Uterus (tissue), 4 donors: Measurements from ENCODE around the gene PIK3C2G. TPM values are rescaled to one million over a fixed set of nuclear protein-coding genes. Genes with fewer than 3 reads are reported as not detected.

Experiments
- DNase-seq, 2 donors: peaks; one replicate each; pipeline ENCODE4 v3.0.0-alpha.2; 2019 to 2020
- H3K27ac ChIP-seq, 2 donors: fragments of 200-600 bp; sonication (generic); 1 replicate in 1 of 2; 2 replicates in 1 of 2; pipeline ENCODE4 v1.5.1; 2016 to 2018
- H3K27me3 ChIP-seq, 2 donors: fragments of 200-600 bp; sonication (generic); one replicate each; pipeline ENCODE4 v1.5.1; 2018 to 2019; ENCODE audit warnings: control low read depth in 1 of 2
- H3K36me3 ChIP-seq, 2 donors: fragments of 200-600 bp; sonication (generic); one replicate each; pipeline ENCODE4 v1.5.1; 2019; ENCODE audit warnings: control low read depth in 1 of 2
- H3K4me1 ChIP-seq, 2 donors: fragments of 200-600 bp; sonication (generic); one replicate each; pipeline ENCODE4 v1.5.1; 2018 to 2019; ENCODE audit warnings: control low read depth in 1 of 2
- H3K4me3 ChIP-seq, 2 donors: fragments of 200-600 bp; sonication (generic); 1 replicate in 1 of 2; 2 replicates in 1 of 2; pipeline ENCODE4 v1.5.1; 2018 to 2019; ENCODE audit warnings: mild to moderate bottlenecking in 1 of 2
- H3K9me3 ChIP-seq, 2 donors: fragments of 200-600 bp; sonication (generic); one replicate each; pipeline ENCODE4 v1.5.1; 2019; ENCODE audit warnings: control low read depth in 1 of 2
- CTCF ChIP-seq, 4 experiments: fragments of 200-600 bp in 2 of 4; fragments of 450-650 bp in 2 of 4; sonication (generic) in 2 of 4; IDR thresholded peaks; one replicate each; pipeline ENCODE4 v1.5.1; 2016 to 2019; ENCODE audit warnings: antibody characterized with exemption in 4 of 4, mild to moderate bottlenecking in 2 of 4, moderate library complexity in 1 of 4
- POLR2A ChIP-seq, 2 donors: fragments of 450-650 bp; IDR thresholded peaks; one replicate each; pipeline ENCODE4 v1.6.1; 2016; ENCODE audit warnings: antibody characterized with exemption in 2 of 2, mild to moderate bottlenecking in 1 of 2, moderate library complexity in 1 of 2
- intact Hi-C: fragments of 100-400 bp; cut with DNase I; formaldehyde crosslinking; loops from one replicate; pipeline ENCODE4 v1.15.1; 2023; ENCODE audit warnings: low total_unique reads
- total RNA-seq, 4 donors: library from RNA; depleted of rRNA in 3 of 4; stranded (reverse); fragments of >200 nt in 3 of 4; gene quantifications; one replicate each; pipeline versions ENCODE4 v1.1.0 to v1.2.4, GENCODE V29; 2014 to 2023
- donor health status: DM: yes; HTN: yes; CAD: no.

The PIK3C2G gene
- total RNA-seq, 4 donors from 2014 or later: under 0.01 to 2.2 (median 0.34) TPM; not detected in 1

- intact Hi-C loops: no loop called here
- no peak for DNase-seq
- no peak for TF ChIP-seq POLR2A (IDR thresholded peaks at IDR 0.05)
- no peak for TF ChIP-seq CTCF (IDR thresholded peaks at IDR 0.05)
These were observed 309.2 kb downstream of the PIK3C2G start for GRCh38 chr12:18570543-18570942.

GRCh38 chr12:18576104-18576626 is 314.8 kb downstream of the PIK3C2G start:
- no peaks in the 10 kb centered on the region for H3K27me3 ChIP-seq
- H3K4me3 ChIP-seq: no peak overlapping the region
- no peak overlapping the region for H3K27ac ChIP-seq
- TF ChIP-seq POLR2A (IDR thresholded peaks at IDR 0.05): no peak
- TF ChIP-seq CTCF (IDR thresholded peaks at IDR 0.05): no peak
- DNase-seq: no peak
- H3K4me1 ChIP-seq: no peaks in the 10 kb centered on the region
- H3K36me3 ChIP-seq: no peaks in the 10 kb centered on the region
- intact Hi-C loops: no loop called here
- H3K9me3 ChIP-seq: no peaks in the 10 kb centered on the region

More at GRCh38 chr12:18570543-18570942, 309.2 kb downstream of the PIK3C2G start:
- no peaks in the 10 kb centered on the region for H3K27me3 ChIP-seq
- no peak overlapping the region for H3K4me3 ChIP-seq
- H3K27ac ChIP-seq: no peak overlapping the region
- H3K4me1 ChIP-seq: no peaks in the 10 kb centered on the region
- H3K9me3 ChIP-seq: no peaks in the 10 kb centered on the region
- H3K36me3 ChIP-seq: no peaks in the 10 kb centered on the region

GRCh38 chr12:18576648-18577047 is 315.3 kb downstream of the PIK3C2G start:
- TF ChIP-seq POLR2A (IDR thresholded peaks at IDR 0.05) (no peak), CTCF (IDR thresholded peaks at IDR 0.05) (no peak)
- H3K27ac ChIP-seq: no peak overlapping the region
- H3K9me3 ChIP-seq: no peaks in the 10 kb centered on the region
- no peaks in the 10 kb centered on the region for H3K27me3 ChIP-seq
- no peak overlapping the region for H3K4me3 ChIP-seq
- no peaks in the 10 kb centered on the region for H3K4me1 ChIP-seq
- no peak for DNase-seq
- H3K36me3 ChIP-seq: no peaks in the 10 kb centered on the region
- intact Hi-C loops: no loop called here

- no peak for TF ChIP-seq POLR2A (IDR thresholded peaks at IDR 0.05)
- no peak for TF ChIP-seq CTCF (IDR thresholded peaks at IDR 0.05)
These were observed 316.9 kb downstream of the PIK3C2G start for GRCh38 chr12:18578191-18578590.

GRCh38 chr12:18580291-18580690 is 319.0 kb downstream of the PIK3C2G start:
- intact Hi-C loops: no loop called here
- Histone ChIP-seq H3K4me1 (no peaks in the 10 kb centered on the region), H3K36me3 (no peaks in the 10 kb centered on the region), H3K9me3 (no peaks in the 10 kb centered on the region), H3K4me3 (no peak overlapping the region), H3K27ac (peak overlapping the region in 1 of 2 donors; percentile 12), H3K27me3 (no peaks in the 10 kb centered on the region)
- DNase-seq: no peak
- TF ChIP-seq CTCF (IDR thresholded peaks at IDR 0.05) (no peak), POLR2A (IDR thresholded peaks at IDR 0.05) (no peak)

More at GRCh38 chr12:18578191-18578590, 316.9 kb downstream of the PIK3C2G start:
- no peak overlapping the region for H3K4me3 ChIP-seq
- H3K36me3 ChIP-seq: no peaks in the 10 kb centered on the region
- no peaks in the 10 kb centered on the region for H3K9me3 ChIP-seq
- H3K27ac ChIP-seq: no peak overlapping the region
- no peaks in the 10 kb centered on the region for H3K4me1 ChIP-seq
- intact Hi-C loops: no loop called here
- no peak for DNase-seq
- no peaks in the 10 kb centered on the region for H3K27me3 ChIP-seq
